GM23338 (cell line): ENCODE measurements around the gene SH3RF2.

Source experiments
- EZH2 ChIP-seq: fragments of 200-600 bp; sonication (generic); IDR thresholded peaks from one replicate; pipeline ENCODE4 v1.8.0; 2017; ENCODE audit warnings: antibody characterized with exemption, mild to moderate bottlenecking, low read depth; ENCODE audit not compliant: unreplicated experiment
- EZH2phosphoT487 ChIP-seq: fragments of 200-600 bp; sonication (generic); IDR thresholded peaks from one replicate; pipeline ENCODE4 v1.8.1; 2018; ENCODE audit warnings: antibody characterized with exemption; ENCODE audit not compliant: unreplicated experiment
- TF ChIP-seq, protein P1 (sequence below), 2 experiments: fragments of 200-600 bp in 1 of 2; sonication (generic) in 1 of 2; conservative IDR thresholded peaks; 2 replicates each; pipeline versions ENCODE4 v1.5.1 to v1.6.1; 2016 to 2017; ENCODE audit warnings: antibody characterized with exemption in 2 of 2, low read depth in 2 of 2, mild to moderate bottlenecking in 2 of 2, moderate library complexity in 1 of 2

DNA sequence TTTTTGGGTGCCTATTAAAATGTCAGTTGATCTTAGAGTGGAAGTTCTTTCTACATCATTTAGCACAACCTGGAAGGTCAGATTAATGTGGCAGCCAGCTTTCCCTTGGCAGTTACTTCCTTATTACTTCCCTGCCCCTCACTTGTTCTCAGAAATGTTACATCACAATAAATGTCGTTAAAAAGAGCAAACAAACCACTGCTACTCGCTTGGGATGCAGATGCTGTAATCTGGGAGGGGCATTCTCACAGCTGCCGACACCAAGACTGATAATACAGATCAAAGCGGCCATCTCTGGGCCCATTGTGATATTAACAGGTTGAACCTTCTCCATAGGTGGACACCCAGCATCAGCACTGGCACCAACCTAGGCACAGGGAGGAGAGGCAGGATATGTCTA lies 139.7 kb downstream of the SH3RF2 start:
- TF ChIP-seq, protein P1, sequence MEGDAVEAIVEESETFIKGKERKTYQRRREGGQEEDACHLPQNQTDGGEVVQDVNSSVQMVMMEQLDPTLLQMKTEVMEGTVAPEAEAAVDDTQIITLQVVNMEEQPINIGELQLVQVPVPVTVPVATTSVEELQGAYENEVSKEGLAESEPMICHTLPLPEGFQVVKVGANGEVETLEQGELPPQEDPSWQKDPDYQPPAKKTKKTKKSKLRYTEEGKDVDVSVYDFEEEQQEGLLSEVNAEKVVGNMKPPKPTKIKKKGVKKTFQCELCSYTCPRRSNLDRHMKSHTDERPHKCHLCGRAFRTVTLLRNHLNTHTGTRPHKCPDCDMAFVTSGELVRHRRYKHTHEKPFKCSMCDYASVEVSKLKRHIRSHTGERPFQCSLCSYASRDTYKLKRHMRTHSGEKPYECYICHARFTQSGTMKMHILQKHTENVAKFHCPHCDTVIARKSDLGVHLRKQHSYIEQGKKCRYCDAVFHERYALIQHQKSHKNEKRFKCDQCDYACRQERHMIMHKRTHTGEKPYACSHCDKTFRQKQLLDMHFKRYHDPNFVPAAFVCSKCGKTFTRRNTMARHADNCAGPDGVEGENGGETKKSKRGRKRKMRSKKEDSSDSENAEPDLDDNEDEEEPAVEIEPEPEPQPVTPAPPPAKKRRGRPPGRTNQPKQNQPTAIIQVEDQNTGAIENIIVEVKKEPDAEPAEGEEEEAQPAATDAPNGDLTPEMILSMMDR (conservative IDR thresholded peaks at IDR 0.05; ENCODE audit: low read depth in 2 of 2) = no peak
- no peak for TF ChIP-seq EZH2
- TF ChIP-seq EZH2phosphoT487 = no peak
